NCI-H2107 (cell line): ENCODE results near the gene SERPINB7.

Source experiments
- DNase-seq: peaks from one replicate; lab custom pipeline; 2025; lab: John Stamatoyannopoulos, UW

The SERPINB7 gene

DNA sequence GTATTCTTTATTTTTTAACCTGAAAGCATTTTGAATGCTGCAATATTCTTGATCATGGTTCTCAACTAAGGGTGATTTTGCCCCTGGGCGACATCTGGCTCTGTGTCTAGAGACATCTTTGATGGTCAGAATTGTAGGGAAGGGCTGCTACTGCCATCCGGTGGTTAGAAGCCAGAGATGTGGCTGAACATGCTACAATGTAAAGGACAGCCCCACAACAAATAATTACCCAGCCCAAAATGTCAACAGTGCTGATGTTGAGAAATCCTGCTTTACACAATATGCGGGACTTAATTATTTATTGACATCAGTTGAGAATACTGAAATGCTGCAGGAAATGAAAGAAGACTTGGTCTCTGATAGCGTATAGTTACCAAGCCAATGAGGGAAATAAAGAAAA, 74.8 kb downstream of the SERPINB7 start:
- no peak for DNase-seq

DNA sequence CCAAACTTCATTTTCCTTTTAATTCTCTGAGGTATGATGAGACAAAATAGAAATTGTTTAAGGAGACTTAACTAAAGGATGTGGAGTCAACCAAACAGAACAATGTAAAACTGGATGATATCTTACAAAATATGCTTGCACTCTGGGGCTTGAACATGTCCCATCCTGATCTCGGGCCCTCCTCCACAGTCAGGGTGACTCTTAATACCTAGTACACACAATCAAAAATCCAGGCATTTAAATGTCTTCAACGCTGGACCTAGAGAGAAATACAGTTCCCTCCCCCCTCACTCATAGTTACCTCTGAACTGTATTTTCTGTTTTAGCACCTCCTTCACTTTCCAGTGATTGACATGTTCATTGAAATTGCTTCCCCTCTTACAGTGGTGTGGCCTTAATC, 75.4 kb downstream of the SERPINB7 start:
- DNase-seq = no peak
